Gastrocnemius medialis (tissue), 4 donors: ENCODE measurements around the gene NFKB2.

ENCODE experiments used
- CTCF ChIP-seq, 5 experiments: fragments of 450-650 bp in 3 of 5; fragments of 200-600 bp in 2 of 5; sonication (generic) in 2 of 5; IDR thresholded peaks in 4 of 5; conservative IDR thresholded peaks in 1 of 5; 1 replicate in 4 of 5; 2 replicates in 1 of 5; pipeline ENCODE4 v1.5.1; 2016 to 2019; ENCODE audit warnings: antibody characterized with exemption in 5 of 5, mild to moderate bottlenecking in 3 of 5, moderate library complexity in 3 of 5
- POLR2A ChIP-seq, 2 donors: fragments of 450-650 bp; IDR thresholded peaks; one replicate each; pipeline ENCODE4 v1.6.1; 2017; ENCODE audit warnings: antibody characterized with exemption in 2 of 2, mild to moderate bottlenecking in 2 of 2, moderate library complexity in 2 of 2

GRCh38 chr10:102449321-102450123, 54.0 kb downstream of the NFKB2 start:
- TF ChIP-seq CTCF (IDR thresholded peaks at IDR 0.05 in 4 of 5, conservative IDR thresholded peaks at IDR 0.05 in 1 of 5) (no peak), POLR2A (IDR thresholded peaks at IDR 0.05) (no peak)
